GM18870 (cell line): ENCODE results near the gene CIAO1.
"Not testable (repeated sequence)": the region's sequence is repeated elsewhere in the genome, so short reads cannot be mapped to it uniquely, and the experiment has no call there.

Experiments used
- ATAC-seq: cut with Tn5 transposase; IDR thresholded peaks from one replicate; pipeline ENCODE4 v1.9.1; 2021; ENCODE audit warnings: moderate library complexity; ENCODE audit not compliant: unreplicated experiment

The CIAO1 gene

GRCh38 chr2:96274355-96275056, 8.5 kb downstream of the CIAO1 start:
- no peak for ATAC-seq

GRCh38 chr2:96276787-96277499, 10.9 kb downstream of the CIAO1 start:
- ATAC-seq, result no peak

GRCh38 chr2:96287273-96287856, 21.3 kb downstream of the CIAO1 start:
- ATAC-seq, result no peak

- ATAC-seq, result no peak
Observed at GRCh38 chr2:96291751-96292150, 25.7 kb downstream of the CIAO1 start.

- not testable (repeated sequence) for ATAC-seq
Observed at GRCh38 chr2:96294271-96294670, 28.2 kb downstream of the CIAO1 start.

- ATAC-seq, result no peak
Observed at GRCh38 chr2:96296925-96297324, 30.9 kb downstream of the CIAO1 start.

GRCh38 chr2:96301865-96302264, 35.8 kb downstream of the CIAO1 start:
- ATAC-seq, result no peak

- ATAC-seq, result no peak
Observed at GRCh38 chr2:96304606-96305005, 38.6 kb downstream of the CIAO1 start.

- peak; percentile 71 for ATAC-seq
Observed at GRCh38 chr2:96305091-96305978, 39.3 kb downstream of the CIAO1 start, which contains the start of gene SNRNP200. Gene SNRNP200 (minus strand): TSS chr2:96305546. CDS start chr2:96305437, 109 bp downstream.

GRCh38 chr2:96305979-96306308, 39.9 kb downstream of the CIAO1 start:
- no peak for ATAC-seq

GRCh38 chr2:96306370-96306769, 40.3 kb downstream of the CIAO1 start:
- no peak for ATAC-seq

- ATAC-seq, result no peak
Observed at GRCh38 chr2:96308248-96308647, 42.2 kb downstream of the CIAO1 start.

GRCh38 chr2:96315005-96315399, 49.0 kb downstream of the CIAO1 start:
- ATAC-seq, result no peak

- no peak for ATAC-seq
Observed at GRCh38 chr2:96315400-96316071, 49.5 kb downstream of the CIAO1 start.

GRCh38 chr2:96316999-96317398, 51.0 kb downstream of the CIAO1 start:
- no peak for ATAC-seq

- no peak for ATAC-seq
Observed at GRCh38 chr2:96317584-96317997, 51.6 kb downstream of the CIAO1 start.

- ATAC-seq, result no peak
Observed at GRCh38 chr2:96318723-96319122, 52.7 kb downstream of the CIAO1 start.

GRCh38 chr2:96319396-96319795, 53.4 kb downstream of the CIAO1 start:
- ATAC-seq, result no peak

GRCh38 chr2:96320326-96320725, 54.3 kb downstream of the CIAO1 start:
- ATAC-seq, result no peak

- ATAC-seq, result peak; percentile 13
Observed at GRCh38 chr2:96320728-96321622, 55.0 kb downstream of the CIAO1 start.
